ENCODE measurements around the gene CPT1A.

The CPT1A gene

DNA sequence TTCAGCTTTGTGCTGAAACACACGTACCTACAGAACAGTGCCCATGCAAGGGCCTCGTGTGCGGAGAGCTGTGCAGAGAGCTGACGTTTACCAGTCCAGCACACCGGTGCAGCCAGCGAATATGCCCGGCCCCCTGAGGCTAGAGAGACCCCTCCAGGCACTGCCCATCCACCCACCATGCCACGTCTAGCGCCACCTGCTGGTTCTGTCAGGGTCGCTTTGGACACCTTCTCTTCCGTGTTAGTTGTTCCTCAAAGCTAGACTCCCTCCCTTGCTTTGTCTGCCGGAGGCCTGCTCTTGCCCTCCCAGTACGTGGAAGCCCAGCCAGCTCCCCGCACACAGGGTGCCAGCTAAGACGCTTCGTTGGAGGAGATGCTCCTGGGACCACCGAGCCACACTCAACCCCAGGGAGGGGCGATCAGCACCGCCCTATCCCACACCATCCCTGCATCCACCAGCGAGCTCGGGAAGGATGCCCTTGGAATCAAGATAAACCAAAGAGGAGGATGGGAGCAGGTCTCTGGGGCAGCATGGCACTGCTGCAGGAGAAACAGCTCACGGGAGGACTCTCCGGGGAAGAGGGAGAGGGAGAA, 43.4 kb downstream of the CPT1A start:
- intact Hi-C loops (cut with DNase I; ENCODE audit: low total_unique reads): no loop called here
- no peak for DNase-seq

DNA sequence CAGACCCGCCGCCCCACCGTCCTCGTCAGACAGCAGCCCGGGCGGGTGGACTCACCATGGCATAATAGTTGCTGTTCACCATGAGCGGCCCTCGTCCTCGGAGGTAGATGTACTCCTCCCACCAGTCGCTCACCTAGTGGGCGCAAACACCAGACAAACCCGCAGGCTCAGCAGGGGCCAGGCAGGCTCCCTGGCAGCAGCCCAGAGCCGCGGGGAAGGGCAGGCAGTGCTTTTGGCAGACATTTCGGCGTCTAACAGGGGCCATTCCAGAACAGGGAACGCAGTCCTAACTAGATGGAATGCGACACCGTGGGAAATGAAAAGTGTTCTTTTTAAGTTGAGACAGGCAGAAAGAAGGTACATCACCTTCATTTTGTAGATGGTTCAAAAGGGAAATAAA, 44.9 kb downstream of the CPT1A start:
- no peaks in the 10 kb centered on the region for H3K27me3 ChIP-seq
- no peak overlapping the region for H3K4me3 ChIP-seq
- TF ChIP-seq, protein P1, sequence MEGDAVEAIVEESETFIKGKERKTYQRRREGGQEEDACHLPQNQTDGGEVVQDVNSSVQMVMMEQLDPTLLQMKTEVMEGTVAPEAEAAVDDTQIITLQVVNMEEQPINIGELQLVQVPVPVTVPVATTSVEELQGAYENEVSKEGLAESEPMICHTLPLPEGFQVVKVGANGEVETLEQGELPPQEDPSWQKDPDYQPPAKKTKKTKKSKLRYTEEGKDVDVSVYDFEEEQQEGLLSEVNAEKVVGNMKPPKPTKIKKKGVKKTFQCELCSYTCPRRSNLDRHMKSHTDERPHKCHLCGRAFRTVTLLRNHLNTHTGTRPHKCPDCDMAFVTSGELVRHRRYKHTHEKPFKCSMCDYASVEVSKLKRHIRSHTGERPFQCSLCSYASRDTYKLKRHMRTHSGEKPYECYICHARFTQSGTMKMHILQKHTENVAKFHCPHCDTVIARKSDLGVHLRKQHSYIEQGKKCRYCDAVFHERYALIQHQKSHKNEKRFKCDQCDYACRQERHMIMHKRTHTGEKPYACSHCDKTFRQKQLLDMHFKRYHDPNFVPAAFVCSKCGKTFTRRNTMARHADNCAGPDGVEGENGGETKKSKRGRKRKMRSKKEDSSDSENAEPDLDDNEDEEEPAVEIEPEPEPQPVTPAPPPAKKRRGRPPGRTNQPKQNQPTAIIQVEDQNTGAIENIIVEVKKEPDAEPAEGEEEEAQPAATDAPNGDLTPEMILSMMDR (IDR thresholded peaks at IDR 0.05): no peak
- H3K9me3 ChIP-seq: no peaks in the 10 kb centered on the region
- H3K36me3 ChIP-seq: peaks cover 73 to 100% (median 98%) of the 10 kb centered on the region in 3 donors
- no peak for DNase-seq
- H3K27ac ChIP-seq: no peak overlapping the region
- intact Hi-C loops (cut with DNase I; ENCODE audit: low total_unique reads): no loop called here
- H3K4me1 ChIP-seq: no peaks in the 10 kb centered on the region

More for the DNA sequence above, 43.4 kb downstream of the CPT1A start:
- Histone ChIP-seq H3K27me3 (no peaks in the 10 kb centered on the region), H3K9me3 (no peaks in the 10 kb centered on the region), H3K27ac (no peak overlapping the region), H3K4me3 (no peak overlapping the region), H3K4me1 (no peaks in the 10 kb centered on the region), H3K36me3 (peaks cover 66 to 100% (median 98%) of the 10 kb centered on the region in 3 donors)
- TF ChIP-seq, protein P1 (IDR thresholded peaks at IDR 0.05): peak; percentile 29 to 51

DNA sequence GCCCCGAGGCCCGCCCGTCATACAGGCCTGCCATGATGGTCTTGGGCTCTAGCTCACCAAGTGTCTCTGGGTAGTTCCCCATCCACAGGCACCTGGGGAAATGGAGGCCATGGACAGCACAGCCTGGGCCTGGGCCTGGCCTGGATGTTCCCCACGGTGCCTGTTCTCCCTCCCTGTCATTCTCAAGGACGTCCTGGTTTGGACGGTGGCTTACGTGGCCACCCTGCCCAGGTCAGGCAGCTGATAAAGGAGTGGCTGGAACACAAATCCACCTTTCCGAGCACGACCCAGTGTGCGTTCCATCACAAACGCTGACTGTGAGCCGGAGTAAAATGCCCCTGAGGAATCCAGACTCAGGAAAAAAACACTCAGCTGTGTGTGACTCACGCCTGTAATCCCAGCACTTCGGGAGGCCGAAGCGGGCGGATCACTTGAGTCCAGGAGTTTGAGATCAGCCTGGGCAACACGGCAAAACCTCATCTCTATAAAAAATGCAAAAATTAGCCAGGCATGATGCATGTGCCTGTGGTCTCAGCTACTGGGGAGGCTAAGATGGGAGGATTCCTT, 49.2 kb downstream of the CPT1A start:
- Histone ChIP-seq H3K27ac (no peak overlapping the region), H3K9me3 (no peaks in the 10 kb centered on the region), H3K4me1 (no peaks in the 10 kb centered on the region), H3K36me3 (peaks cover 51 to 98% (median 84%) of the 10 kb centered on the region in 3 donors), H3K27me3 (no peaks in the 10 kb centered on the region), H3K4me3 (no peak overlapping the region)
- no peak for DNase-seq
- intact Hi-C loops (cut with DNase I; ENCODE audit: low total_unique reads): no loop called here
- TF ChIP-seq, protein P1 (IDR thresholded peaks at IDR 0.05): no peak

DNA sequence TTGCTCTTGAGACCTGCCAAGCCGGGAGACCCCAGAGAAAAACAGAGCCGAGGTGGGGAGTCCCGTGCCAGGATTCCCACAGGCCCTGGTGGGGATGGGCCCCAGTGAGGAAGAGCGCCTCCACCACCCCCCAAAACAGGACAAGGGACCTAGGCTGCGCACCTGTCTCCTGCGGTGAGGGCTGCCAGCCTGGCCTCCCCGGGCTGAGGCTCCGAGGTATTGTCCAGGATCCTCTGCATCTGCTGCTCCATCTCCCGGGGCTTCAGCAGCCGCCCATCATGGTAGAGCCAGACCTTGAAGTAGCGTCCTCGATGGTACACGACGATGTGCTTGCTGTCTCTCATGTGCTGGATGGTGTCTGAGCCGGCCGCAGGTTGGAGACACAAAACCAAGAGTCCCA, 57.1 kb downstream of the CPT1A start:
- H3K36me3 ChIP-seq: peaks cover 51 to 98% (median 85%) of the 10 kb centered on the region in 3 donors
- no peaks in the 10 kb centered on the region for H3K9me3 ChIP-seq
- intact Hi-C loops (cut with DNase I; ENCODE audit: low total_unique reads): no loop called here
- H3K27me3 ChIP-seq: no peaks in the 10 kb centered on the region
- no peak for DNase-seq
- H3K27ac ChIP-seq: no peak overlapping the region
- H3K4me1 ChIP-seq: no peaks in the 10 kb centered on the region
- no peak overlapping the region for H3K4me3 ChIP-seq
- TF ChIP-seq, protein P1 (IDR thresholded peaks at IDR 0.05): no peak

DNA sequence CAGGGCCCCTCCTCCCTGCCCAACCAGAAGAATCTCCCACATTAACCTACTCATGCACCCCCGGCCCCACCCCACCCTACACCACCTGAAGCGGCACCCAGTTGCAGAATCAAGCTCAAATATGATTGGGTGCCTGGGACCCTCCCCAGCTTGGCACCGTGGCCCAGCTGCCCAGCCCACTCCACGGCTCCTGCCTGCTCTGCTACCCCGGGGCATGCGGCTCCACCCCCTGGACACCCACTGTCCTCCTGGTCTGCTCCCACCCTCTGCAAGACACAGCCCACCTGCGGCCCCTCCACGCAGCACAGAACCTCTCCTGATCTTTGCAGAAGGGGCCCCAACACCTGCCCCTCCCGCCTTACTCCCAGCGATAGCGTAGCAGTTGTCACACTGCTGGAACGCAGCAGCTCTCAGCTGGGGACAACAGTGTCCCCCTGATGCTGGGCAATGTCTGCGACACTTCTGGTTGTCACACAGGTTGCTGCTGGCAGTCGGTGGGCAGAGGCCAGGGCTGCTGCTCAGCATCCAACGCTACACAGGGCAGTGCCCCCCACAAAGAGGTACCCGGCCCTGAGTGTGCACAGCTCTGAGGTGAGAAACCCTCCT, 58.4 kb downstream of the CPT1A start:
- TF ChIP-seq, protein P1 (IDR thresholded peaks at IDR 0.05): no peak
- peaks cover 59 to 100% (median 92%) of the 10 kb centered on the region in 3 donors for H3K36me3 ChIP-seq

More for the DNA sequence above, 58.4 kb downstream of the CPT1A start:
- Histone ChIP-seq H3K4me1 (no peaks in the 10 kb centered on the region), H3K4me3 (no peak overlapping the region), H3K9me3 (no peaks in the 10 kb centered on the region), H3K27ac (no peak overlapping the region), H3K27me3 (no peaks in the 10 kb centered on the region)
- no peak for DNase-seq
- intact Hi-C loops (cut with DNase I; ENCODE audit: low total_unique reads): no loop called here
